IMR-90 (cell line): ENCODE data around the gene ZBTB3. TPM values are rescaled to one million over a fixed set of nuclear protein-coding genes. Genes with fewer than 3 reads are reported as not detected.

Source experiments
- ATAC-seq: fragments of 200-7000 bp; cut with Tn5 transposase; 2 replicates; pipeline ENCODE4 v1.9.1; 2020; ENCODE audit warnings: low read depth, mild to moderate bottlenecking, moderate library complexity
- BruUV-seq: library from RNA; stranded (reverse); fragments of 400-500 nt; replicated peaks from 2 replicates; lab custom pipeline; 2021; lab: Mats Ljungman, UMichigan
- CTCF ChIA-PET: fragments of 300-600 bp; formaldehyde crosslinking; extraction: SDS; loops from one replicate; lab custom pipeline; 2021; ENCODE audit warnings: antibody characterized with exemption; lab: Yijun Ruan, JAX
- POLR2A ChIA-PET: fragments of 300-600 bp; sonication (Branson Sonifier 250); formaldehyde crosslinking; loops from one replicate; lab custom pipeline; 2022; ENCODE audit warnings: antibody characterized with exemption; ENCODE audit not compliant: unreplicated experiment; lab: Charles Lee
- DNase-seq: peaks from one replicate; pipeline ENCODE4 v3.0.0; 2013
- H2AFZ ChIP-seq: replicated peaks from 2 replicates; pipeline ENCODE3; 2013; ENCODE audit warnings: low read length, mild to moderate bottlenecking; ENCODE audit not compliant: poor library complexity
- H2AK5ac ChIP-seq: 2 replicates; pipeline ENCODE4 v1.6.1; 2013; ENCODE audit warnings: low read depth, low read length, inconsistent platforms
- H2AK9ac ChIP-seq: replicated peaks from 2 replicates; pipeline ENCODE3; 2013; ENCODE audit warnings: mild to moderate bottlenecking, low read depth, low read length, moderate library complexity; ENCODE audit not compliant: poor library complexity
- H2BK120ac ChIP-seq: 2 replicates; pipeline ENCODE4 v1.6.1; 2013; ENCODE audit warnings: low read depth, low read length, inconsistent platforms
- H2BK15ac ChIP-seq: 3 replicates; pipeline ENCODE4 v1.6.1; 2013; ENCODE audit warnings: low read depth, low read length, inconsistent platforms
- H2BK20ac ChIP-seq: 2 replicates; pipeline ENCODE4 v1.6.1; 2013; ENCODE audit warnings: low read depth, mild to moderate bottlenecking, inconsistent platforms, low read length, moderate library complexity
- H2BK5ac ChIP-seq: 2 replicates; pipeline ENCODE4 v1.6.1; 2013; ENCODE audit warnings: mild to moderate bottlenecking, low read depth, low read length, inconsistent platforms; ENCODE audit not compliant: poor library complexity, severe bottlenecking
- H3K14ac ChIP-seq: replicated peaks from 2 replicates; pipeline ENCODE4 v1.6.1; 2013; ENCODE audit warnings: low read depth, low read length, inconsistent platforms
- H3K18ac ChIP-seq: 2 replicates; pipeline ENCODE4 v1.6.1; 2013; ENCODE audit warnings: low read depth, low read length, control low read depth
- H3K23ac ChIP-seq: 2 replicates; pipeline ENCODE4 v1.6.1; 2013; ENCODE audit warnings: low read depth, low read length, inconsistent platforms
- H3K27ac ChIP-seq: 2 replicates; pipeline ENCODE4 v1.5.1; 2013; ENCODE audit warnings: mild to moderate bottlenecking, control low read depth, low read length; ENCODE audit not compliant: insufficient read depth
- H3K27me3 ChIP-seq: 2 replicates; pipeline ENCODE4 v1.6.1; 2013; ENCODE audit warnings: low read length; ENCODE audit not compliant: control insufficient read depth, insufficient read depth
- H3K36me3 ChIP-seq: 2 replicates; pipeline ENCODE4 v1.6.1; 2013; ENCODE audit warnings: low read length, mixed read lengths; ENCODE audit not compliant: control insufficient read depth, insufficient read depth
- H3K4ac ChIP-seq: 2 replicates; pipeline ENCODE4 v1.6.1; 2013; ENCODE audit warnings: low read depth, low read length, inconsistent platforms
- H3K4me1 ChIP-seq: 2 replicates; pipeline ENCODE4 v1.6.1; 2013; ENCODE audit warnings: low read length, mixed read lengths; ENCODE audit not compliant: control insufficient read depth, insufficient read depth
- H3K4me2 ChIP-seq: 2 replicates; pipeline ENCODE4 v1.6.1; 2013; ENCODE audit warnings: low read depth, mild to moderate bottlenecking, control low read depth, low read length, moderate library complexity
- H3K4me3 ChIP-seq: 2 replicates; pipeline ENCODE4 v1.5.1; 2013; ENCODE audit warnings: low read depth, mild to moderate bottlenecking, control low read depth, low read length, moderate library complexity; ENCODE audit not compliant: insufficient read depth
- H3K56ac ChIP-seq: 2 replicates; pipeline ENCODE4 v1.6.1; 2013; ENCODE audit warnings: low read length, inconsistent platforms; ENCODE audit not compliant: insufficient read depth; ENCODE audit errors: extremely low read depth
- H3K79me1 ChIP-seq, 2 experiments: 2 replicates each; pipeline ENCODE4 v1.6.1; 2013; ENCODE audit warnings: low read length in 2 of 2, inconsistent platforms in 1 of 2, low read depth in 1 of 2
- H3K9ac ChIP-seq: 2 replicates; pipeline ENCODE4 v1.6.1; 2013; ENCODE audit warnings: low read depth, low read length, control low read depth
- H3K9me1 ChIP-seq: 2 replicates; pipeline ENCODE4 v1.6.1; 2013; ENCODE audit warnings: low read length, inconsistent platforms; ENCODE audit not compliant: insufficient read depth
- H3K9me3 ChIP-seq: 2 replicates; pipeline ENCODE4 v1.6.1; 2013; ENCODE audit warnings: low read length; ENCODE audit not compliant: control insufficient read depth, insufficient read depth
- H4K20me1 ChIP-seq: 2 replicates; pipeline ENCODE4 v1.6.1; 2013; ENCODE audit warnings: low read length, inconsistent platforms; ENCODE audit not compliant: insufficient read depth
- H4K5ac ChIP-seq: 2 replicates; pipeline ENCODE4 v1.6.1; 2013; ENCODE audit warnings: mild to moderate bottlenecking, low read depth, low read length, control low read depth
- H4K8ac ChIP-seq, 2 experiments: 2 replicates each; pipeline ENCODE4 v1.6.1; 2013; ENCODE audit warnings: low read depth in 2 of 2, low read length in 2 of 2, control low read depth in 1 of 2, inconsistent platforms in 1 of 2
- H4K91ac ChIP-seq: 2 replicates; pipeline ENCODE4 v1.6.1; 2013; ENCODE audit warnings: low read depth, low read length, inconsistent platforms; ENCODE audit not compliant: insufficient read depth
- BHLHE40 ChIP-seq: fragments of 150-350 bp; IDR thresholded peaks from 2 replicates; pipeline ENCODE4 v1.6.1; 2016; ENCODE audit warnings: mild to moderate bottlenecking, low read depth, low read length
- CEBPB ChIP-seq: IDR thresholded peaks from 2 replicates; pipeline ENCODE4 v1.6.1; 2012; ENCODE audit warnings: low read depth, low read length, improper control_type of control experiment
- CHD1 ChIP-seq: IDR thresholded peaks from 2 replicates; pipeline ENCODE4 v1.6.1; 2012; ENCODE audit warnings: low read depth, low read length, improper control_type of control experiment
- CTCF ChIP-seq: conservative IDR thresholded peaks from 2 replicates; pipeline ENCODE4 v1.5.1; 2012; ENCODE audit warnings: mild to moderate bottlenecking, low read depth, low read length, improper control_type of control experiment
- ELK1 ChIP-seq: fragments of 150-350 bp; IDR thresholded peaks from 2 replicates; pipeline ENCODE4 v1.6.1; 2016; ENCODE audit warnings: low read depth, mild to moderate bottlenecking, low read length, moderate library complexity, borderline replicate concordance
- FOS ChIP-seq: fragments of 150-350 bp; IDR thresholded peaks from 2 replicates; pipeline ENCODE4 v1.6.1; 2016; ENCODE audit warnings: low read depth, low read length
- MAFK ChIP-seq: IDR thresholded peaks from 2 replicates; pipeline ENCODE4 v1.6.1; 2012; ENCODE audit warnings: low read depth, low read length, improper control_type of control experiment
- MAZ ChIP-seq: IDR thresholded peaks from 2 replicates; pipeline ENCODE4 v1.6.1; 2012; ENCODE audit warnings: low read depth, mild to moderate bottlenecking, low read length, improper control_type of control experiment, moderate library complexity, borderline replicate concordance
- MXI1 ChIP-seq: IDR thresholded peaks from 2 replicates; pipeline ENCODE4 v1.6.1; 2012; ENCODE audit warnings: low read depth, mild to moderate bottlenecking, low read length, moderate library complexity, borderline replicate concordance
- NFE2L2 ChIP-seq: fragments of 150-350 bp; IDR thresholded peaks from 2 replicates; pipeline ENCODE4 v1.6.1; 2016; ENCODE audit warnings: low read depth, mild to moderate bottlenecking, low read length
- POLR2A ChIP-seq: IDR thresholded peaks from 2 replicates; pipeline ENCODE4 v1.6.1; 2012; ENCODE audit warnings: mild to moderate bottlenecking, low read depth, low read length
- RAD21 ChIP-seq: IDR thresholded peaks from 2 replicates; pipeline ENCODE4 v1.6.1; 2012; ENCODE audit warnings: low read length, improper control_type of control experiment
- RCOR1 ChIP-seq: IDR thresholded peaks from 2 replicates; pipeline ENCODE4 v1.6.1; 2012; ENCODE audit warnings: mild to moderate bottlenecking, low read length, improper control_type of control experiment; ENCODE audit not compliant: insufficient replicate concordance
- RFX5 ChIP-seq: IDR thresholded peaks from 2 replicates; pipeline ENCODE4 v1.8.0; 2012; ENCODE audit warnings: low read depth, mild to moderate bottlenecking, low read length, moderate library complexity
- SMC3 ChIP-seq: fragments of 150-350 bp; IDR thresholded peaks from 2 replicates; pipeline ENCODE4 v1.6.1; 2016; ENCODE audit warnings: low read depth, mild to moderate bottlenecking, antibody characterized with exemption, low read length, moderate library complexity
- USF2 ChIP-seq: fragments of 150-350 bp; IDR thresholded peaks from 2 replicates; pipeline ENCODE4 v1.6.1; 2017; ENCODE audit warnings: mild to moderate bottlenecking, antibody characterized with exemption, low read length, low read depth
- WGBS, 2 experiments: methylation state at CpG; one replicate each; pipeline versions ENCODE4 v1.1.5 to v1.1.7; 2013; ENCODE audit warnings: missing lambda C conversion rate in 2 of 2; ENCODE audit not compliant: insufficient read length in 1 of 2; ENCODE audit errors: extremely low coverage in 2 of 2; 5-methylcytosine and 5-hydroxymethylcytosine counted together
- dilution Hi-C: fragments of 300-500 bp; cut with HindIII; formaldehyde crosslinking; loops from one replicate; pipeline ENCODE4 v1.14.3; 2018; ENCODE audit warnings: low sequenced_read_pairs; ENCODE audit not compliant: unreplicated experiment
- in situ Hi-C: fragments of 300-500 bp; cut with MboI; formaldehyde crosslinking; loops from 3 replicates; pipeline ENCODE4 v1.14.3; 2019; ENCODE audit warnings: low sequenced_read_pairs, inconsistent platforms, mixed read lengths
- intact Hi-C: fragments of 100-400 bp; cut with micrococcal nuclease; formaldehyde crosslinking; loops from 2 replicates; pipeline ENCODE4 v1.10.0; 2022
- polyA plus RNA-seq, 3 experiments: library from polyadenylated mRNA; depleted of rRNA; stranded (reverse); fragments of >200 nt; gene quantifications; 2 replicates each; pipeline ENCODE4 v1.2.3, GENCODE V29; 2012; ENCODE audit warnings: low replicate concordance in 1 of 3
- total RNA-seq: library from RNA; depleted of rRNA; stranded (reverse); fragments of >200 nt; gene quantifications from 2 replicates; pipeline ENCODE4 v1.2.3, GENCODE V29; 2012

ZBTB3 gene
- total and polyA plus RNA-seq, 2 of the 4 experiments (the other 2 are of a cell fraction): 3.4 to 8.1 TPM

- H3K4me3 ChIP-seq: peak overlapping the region; percentile 41
- CTCF ChIA-PET: no interaction called here
- peak overlapping the region; percentile 81 for H3K4me2 ChIP-seq
- peak overlapping the region; percentile 90 for H2AFZ ChIP-seq
- peaks cover 20% of the 10 kb centered on the region for H3K4me1 ChIP-seq
- H4K8ac ChIP-seq: peak overlapping the region; percentile 93 to 98
- peak overlapping the region; percentile 93 for H3K27ac ChIP-seq
- peak overlapping the region; percentile 97 for H2AK9ac ChIP-seq
- ATAC-seq (no peak), DNase-seq (no peak)
- no peaks in the 10 kb centered on the region for H3K27me3 ChIP-seq
- H4K91ac ChIP-seq: peak overlapping the region; percentile 87
- no peak overlapping the region for H2BK15ac ChIP-seq
- WGBS, 2 experiments: 93% methylated on average over 3 of the region's 7 CpGs; no CpG with 5 or more reads in 1 of the 2 experiments
- H3K9ac ChIP-seq: peak overlapping the region; percentile 84
- H3K4ac ChIP-seq: peak overlapping the region; percentile 93
- peak overlapping the region; percentile 89 for H3K23ac ChIP-seq
- peak overlapping the region; percentile 45; the same call in 1 of the 2 replicates for H2BK120ac ChIP-seq
- peak overlapping the region; percentile 83 for H3K56ac ChIP-seq
- H4K5ac ChIP-seq: peak overlapping the region; percentile 92
- POLR2A ChIA-PET: interaction anchor here (0.5 to 2.1 kb wide), 2 partner anchors 18 to 1475 kb away, joined by 6 to 7 read pairs; partner anchors contain the start of genes HNRNPUL2 and TTC9C
- peak overlapping the region; percentile 94 for H3K14ac ChIP-seq
- peaks cover 25 to 67% of the 10 kb centered on the region in 2 experiments for H3K79me1 ChIP-seq
- peaks cover 17% of the 10 kb centered on the region for H3K9me1 ChIP-seq
- H3K36me3 ChIP-seq: peaks cover 31% of the 10 kb centered on the region
- in situ Hi-C loops (no loop called here), dilution Hi-C loops (no loop called here), intact Hi-C loops (no loop called here)
- H2AK5ac ChIP-seq: peak overlapping the region; percentile 91
- H3K9me3 ChIP-seq: no peaks in the 10 kb centered on the region
- H2BK5ac ChIP-seq: peak overlapping the region; percentile 82
- no peak overlapping the region for H2BK20ac ChIP-seq
- H4K20me1 ChIP-seq: no peaks in the 10 kb centered on the region
- H3K18ac ChIP-seq: peak overlapping the region; percentile 58; the same call in 1 of the 2 replicates
- no peak for TF ChIP-seq MAFK
- TF ChIP-seq BHLHE40: no peak
- TF ChIP-seq RCOR1: no peak
- TF ChIP-seq USF2: no peak
- TF ChIP-seq POLR2A: no peak
- no peak for TF ChIP-seq MAZ
- TF ChIP-seq CEBPB: no peak
- TF ChIP-seq CHD1: no peak
- TF ChIP-seq MXI1: no peak
- no peak for TF ChIP-seq RFX5
- no peak for TF ChIP-seq RAD21
- no peak for TF ChIP-seq CTCF
- TF ChIP-seq SMC3: no peak
- TF ChIP-seq ELK1: no peak
- TF ChIP-seq NFE2L2: no peak
- TF ChIP-seq FOS: no peak
- BruUV-seq: no TSS peak
Observed at GRCh38 chr11:62710001-62710345, 44.0 kb downstream of the ZBTB3 start.
